Measurements from ENCODE around the gene SLFN5. TPM values are rescaled to one million over a fixed set of nuclear protein-coding genes. Genes with fewer than 3 reads are reported as not detected.

The SLFN5 gene
- total and polyA plus RNA-seq, 2 of the 4 experiments (the other 2 are of a cell fraction), result 13.0 to 48.9 TPM

- no CpG with 5 or more reads among the region's 4 CpGs for WGBS, 2 experiments (ENCODE audit: extremely low coverage in 2 of 2, insufficient read length in 1 of 2)
- peaks cover 27% of the 10 kb centered on the region for H3K36me3 ChIP-seq (ENCODE audit: control insufficient read depth, insufficient read depth, low read length)
- dilution Hi-C loops (cut with HindIII; ENCODE audit: low sequenced_read_pairs, unreplicated experiment) (no loop called here), in situ Hi-C loops (cut with MboI; ENCODE audit: low sequenced_read_pairs) (no loop called here), intact Hi-C loops (cut with micrococcal nuclease) (no loop called here)
- no peak overlapping the region for H3K18ac ChIP-seq (ENCODE audit: low read depth, low read length)
- ChIA-PET CTCF (interaction anchor here (0.6 to 1.1 kb wide), 4 partner anchors 282 to 1287 kb away, joined by 3 to 8 read pairs (median 5); no protein-coding TSS in a partner anchor), POLR2A (ENCODE audit: unreplicated experiment) (interaction anchor here (1.5 kb wide), 1 partner anchor 12 kb away, joined by 4 read pairs; no protein-coding TSS in a partner anchor)
- H3K4me1 ChIP-seq (ENCODE audit: control insufficient read depth, insufficient read depth, low read length), result peaks cover 14% of the 10 kb centered on the region
- no peaks in the 10 kb centered on the region for H3K9me3 ChIP-seq (ENCODE audit: control insufficient read depth, insufficient read depth, low read length)
- H3K27me3 ChIP-seq (ENCODE audit: control insufficient read depth, insufficient read depth, low read length), result no peaks in the 10 kb centered on the region
- no peak overlapping the region for H4K91ac ChIP-seq (ENCODE audit: insufficient read depth, low read depth, low read length)
- H2AK5ac ChIP-seq (ENCODE audit: low read depth, low read length), result no peak overlapping the region
- no peak overlapping the region for H2BK5ac ChIP-seq (ENCODE audit: low read depth, low read length, poor library complexity, severe bottlenecking)
- no peak overlapping the region for H3K4ac ChIP-seq (ENCODE audit: low read depth, low read length)
- no peak overlapping the region for H3K14ac ChIP-seq (replicated peaks; ENCODE audit: low read depth, low read length)
- no peak overlapping the region for H2BK15ac ChIP-seq (ENCODE audit: low read depth, low read length)
- TF ChIP-seq NFE2L2 (IDR thresholded peaks at IDR 0.05; ENCODE audit: low read depth, low read length), result peak; percentile 86
- TF ChIP-seq RCOR1 (IDR thresholded peaks at IDR 0.05; ENCODE audit: insufficient replicate concordance, low read length), result no peak
- no peak overlapping the region; the same call in 1 of the 2 replicates for H3K4me2 ChIP-seq (ENCODE audit: low read depth, low read length)
- H2BK20ac ChIP-seq (ENCODE audit: low read depth, low read length), result no peak overlapping the region
- H2AFZ ChIP-seq (replicated peaks; ENCODE audit: low read length, poor library complexity), result no peak overlapping the region
- H4K20me1 ChIP-seq (ENCODE audit: insufficient read depth, low read length), result peaks cover 28% of the 10 kb centered on the region
- H3K56ac ChIP-seq (ENCODE audit: extremely low read depth, insufficient read depth, low read length), result no peak overlapping the region
- H3K9me1 ChIP-seq (ENCODE audit: insufficient read depth, low read length), result peaks cover 22% of the 10 kb centered on the region
- H2AK9ac ChIP-seq (replicated peaks; ENCODE audit: low read depth, low read length, poor library complexity), result no peak overlapping the region
- no peak overlapping the region for H3K27ac ChIP-seq (ENCODE audit: insufficient read depth, low read length)
- no peak overlapping the region for H3K4me3 ChIP-seq (ENCODE audit: insufficient read depth, low read depth, low read length)
- H3K9ac ChIP-seq (ENCODE audit: low read depth, low read length), result no peak overlapping the region
- H3K23ac ChIP-seq (ENCODE audit: low read depth, low read length), result no peak overlapping the region
- BruUV-seq (replicated peaks), result no TSS peak
- ATAC-seq (ENCODE audit: low read depth) (no peak), DNase-seq (peak; percentile 41)
- H3K79me1 ChIP-seq (ENCODE audit: low read depth in 1 of 2, low read length in 2 of 2), result peaks cover 35 to 59% of the 10 kb centered on the region in 2 experiments
- H2BK120ac ChIP-seq (ENCODE audit: low read depth, low read length), result no peak overlapping the region
- no peak overlapping the region for H4K8ac ChIP-seq (ENCODE audit: low read depth in 2 of 2, low read length in 2 of 2)
- no peak overlapping the region for H4K5ac ChIP-seq (ENCODE audit: low read depth, low read length)
Measured at GRCh38 chr17:35257208-35257659, 14.4 kb downstream of the SLFN5 start.
